Activated naive CD4-positive, alpha-beta T cell treated with anti-CD3 and anti-CD28 coated beads for 36 hours (primary cell): ENCODE results near the gene EXPH5. TPM values are rescaled to one million over a fixed set of nuclear protein-coding genes. Genes with fewer than 3 reads are reported as not detected.
"Not testable (repeated sequence)": the region's sequence is repeated elsewhere in the genome, so short reads cannot be mapped to it uniquely, and the experiment has no call there.

ENCODE experiments used
- CTCF ChIA-PET: fragments of 350-600 bp; sonication (Branson Sonifier 250); formaldehyde crosslinking; loops from one replicate; lab custom pipeline; 2021; ENCODE audit warnings: antibody characterized with exemption; lab: Charles Lee
- DNase-seq: peaks from one replicate; pipeline ENCODE4 v3.0.0-alpha.2; 2020
- H3K27ac Mint-ChIP-seq: one replicate; pipeline ENCODE4 v1.8.0; 2021; ENCODE audit warnings: mild to moderate bottlenecking, mixed read lengths
- H3K27me3 Mint-ChIP-seq: one replicate; pipeline ENCODE4 v1.8.0; 2021; ENCODE audit warnings: low read depth, mixed read lengths
- H3K36me3 Mint-ChIP-seq: one replicate; pipeline ENCODE4 v1.8.0; 2021; ENCODE audit warnings: low read depth, mixed read lengths
- H3K4me1 Mint-ChIP-seq: one replicate; pipeline ENCODE4 v1.8.0; 2021; ENCODE audit warnings: low read depth, mixed read lengths
- H3K4me3 Mint-ChIP-seq: one replicate; pipeline ENCODE4 v1.8.0; 2021; ENCODE audit warnings: mild to moderate bottlenecking, moderate library complexity, mixed read lengths
- H3K9me3 Mint-ChIP-seq: one replicate; pipeline ENCODE4 v1.8.0; 2021; ENCODE audit warnings: mixed read lengths
- intact Hi-C: fragments of 100-400 bp; cut with micrococcal nuclease; formaldehyde crosslinking; loops from one replicate; pipeline ENCODE4 v1.15.1; 2023
- total RNA-seq, 2 experiments: library from RNA; stranded (reverse); gene quantifications; one replicate each; pipeline ENCODE4 v1.2.3, GENCODE V29; 2021

The EXPH5 gene
- total RNA-seq, 2 experiments from 2014 or later, result 2.9 to 3.3 TPM

DNA sequence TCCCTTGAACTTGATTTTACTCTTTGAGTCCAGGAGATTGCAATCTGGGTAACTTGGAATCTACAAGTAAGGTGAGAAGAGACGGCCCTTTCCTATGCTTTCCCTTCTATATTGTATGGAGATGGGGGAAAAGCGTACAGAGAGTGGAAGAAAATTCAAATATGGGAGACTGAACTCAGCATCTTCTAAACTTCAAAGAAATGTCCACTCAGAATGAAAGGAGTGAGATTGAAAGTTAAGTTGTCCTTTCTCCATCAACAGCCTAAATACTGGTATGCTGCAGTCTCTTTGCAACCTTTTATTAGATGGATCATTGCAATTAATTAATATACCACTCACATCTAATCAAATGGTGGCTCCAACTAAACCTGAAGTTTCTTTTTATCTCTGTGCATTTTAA, 6.4 kb upstream of the EXPH5 start:
- no peak overlapping the region for H3K27ac Mint-ChIP-seq
- no peaks in the 10 kb centered on the region for H3K36me3 Mint-ChIP-seq

DNA sequence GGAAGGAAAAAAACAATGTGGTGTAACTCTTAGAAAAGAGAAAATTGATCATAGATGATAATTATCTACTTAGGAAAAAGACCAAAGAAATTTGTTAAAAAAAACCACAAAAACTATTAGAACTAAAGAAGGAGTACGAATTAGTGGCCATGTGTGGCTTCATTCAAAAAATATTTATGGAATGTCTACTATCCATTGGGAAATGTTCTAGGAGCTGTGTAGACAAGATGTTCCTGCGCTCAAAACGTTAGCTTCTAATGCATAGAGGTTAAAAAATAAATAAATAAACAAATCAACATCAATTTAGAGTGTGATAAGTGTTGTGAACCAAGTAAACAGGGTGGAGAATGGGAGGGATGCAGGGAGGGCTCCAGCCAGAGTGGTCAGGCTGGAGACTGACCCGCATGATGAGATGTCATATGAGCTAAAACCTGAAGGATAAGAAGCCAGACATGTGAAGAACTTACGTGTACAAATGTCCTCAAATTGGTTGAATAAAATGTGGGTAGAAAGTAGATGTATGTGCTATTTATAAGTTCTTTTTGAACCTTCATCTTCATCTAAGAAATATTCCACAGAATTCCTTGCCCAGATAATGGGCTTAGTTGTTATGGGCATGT, 4.3 kb upstream of the EXPH5 start:
- Mint-ChIP-seq H3K4me3 (no peak overlapping the region), H3K4me1 (peaks cover 6% of the 10 kb centered on the region), H3K27me3 (peaks cover under 1% of the 10 kb centered on the region), H3K36me3 (no peaks in the 10 kb centered on the region), H3K27ac (no peak overlapping the region), H3K9me3 (no peaks in the 10 kb centered on the region)
- DNase-seq, result no peak
- intact Hi-C loops, result no loop called here
- CTCF ChIA-PET, result no interaction called here

More for the DNA sequence above, 6.4 kb upstream of the EXPH5 start:
- Mint-ChIP-seq H3K4me1 (no peaks in the 10 kb centered on the region), H3K4me3 (no peak overlapping the region), H3K9me3 (no peaks in the 10 kb centered on the region), H3K27me3 (no peaks in the 10 kb centered on the region)
- CTCF ChIA-PET, result no interaction called here
- no peak for DNase-seq
- intact Hi-C loops, result no loop called here

DNA sequence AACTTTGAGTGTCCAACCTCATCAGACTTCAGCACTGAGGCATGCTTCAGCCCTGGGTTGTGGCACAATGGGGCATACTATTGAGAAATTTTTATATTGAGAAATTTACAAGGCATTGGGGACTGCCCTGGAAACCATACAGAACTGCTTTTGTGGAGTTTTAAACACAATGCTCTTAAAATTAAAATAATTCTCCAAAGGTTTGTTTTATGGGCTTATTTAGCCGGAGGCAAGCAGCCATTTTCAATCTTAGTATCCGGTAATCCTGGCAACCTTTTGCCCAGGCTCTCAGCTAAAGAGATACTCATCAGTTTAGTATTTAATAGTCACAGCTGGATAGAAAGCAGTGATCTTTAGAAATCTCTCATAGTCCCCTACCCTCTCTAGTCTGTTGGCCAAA, 3.1 kb upstream of the EXPH5 start:
- H3K9me3 Mint-ChIP-seq, result no peaks in the 10 kb centered on the region
- CTCF ChIA-PET, result interaction anchor here (0.6 kb wide), 1 partner anchor 11 kb away, joined by 3 read pairs; no protein-coding TSS in a partner anchor

DNA sequence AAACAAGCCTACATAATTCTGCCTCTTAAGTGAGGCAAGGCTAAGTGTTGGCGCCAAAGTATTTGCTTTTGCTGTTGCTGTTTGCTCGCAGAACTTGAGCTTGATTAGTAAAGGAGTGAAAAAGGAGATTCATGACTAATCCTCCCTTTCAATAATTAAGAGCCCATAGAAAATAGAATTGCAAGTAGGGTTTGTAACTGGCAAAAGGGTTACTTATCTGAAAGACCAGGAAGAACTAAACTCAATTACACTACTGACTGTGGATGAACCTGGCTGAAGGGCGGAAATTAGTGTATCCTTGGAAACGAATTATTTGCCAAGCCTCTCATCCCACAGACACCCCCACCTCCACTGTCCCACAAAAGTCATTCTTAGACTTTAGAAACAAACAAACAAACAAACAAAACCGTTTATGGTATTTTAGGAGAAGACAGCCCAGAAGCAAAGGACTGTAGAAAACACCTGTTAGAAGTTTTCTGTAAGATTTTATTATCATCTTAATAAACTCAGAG, 411 bp upstream of the EXPH5 start:
- H3K4me1 Mint-ChIP-seq, result peaks cover 13% of the 10 kb centered on the region
- no peak for DNase-seq
- CTCF ChIA-PET, result no interaction called here
- H3K27me3 Mint-ChIP-seq, result peaks cover 3% of the 10 kb centered on the region
- no peaks in the 10 kb centered on the region for H3K36me3 Mint-ChIP-seq
- no peaks in the 10 kb centered on the region for H3K9me3 Mint-ChIP-seq
- peak overlapping the region; percentile 54 for H3K27ac Mint-ChIP-seq
- intact Hi-C loops, result loop anchor here (1.0 to 5.0 kb wide), 11 partner anchors 22 to 585 kb away; partner anchors contain the start of genes ACAT1, C11orf65, CUL5 and NPAT
- H3K4me3 Mint-ChIP-seq, result peak overlapping the region; percentile 88

More for the DNA sequence above, 3.1 kb upstream of the EXPH5 start:
- Mint-ChIP-seq H3K36me3 (no peaks in the 10 kb centered on the region), H3K27me3 (peaks cover 3% of the 10 kb centered on the region), H3K4me3 (no peak overlapping the region), H3K4me1 (peaks cover 13% of the 10 kb centered on the region), H3K27ac (no peak overlapping the region)
- DNase-seq, result no peak
- intact Hi-C loops, result no loop called here

DNA sequence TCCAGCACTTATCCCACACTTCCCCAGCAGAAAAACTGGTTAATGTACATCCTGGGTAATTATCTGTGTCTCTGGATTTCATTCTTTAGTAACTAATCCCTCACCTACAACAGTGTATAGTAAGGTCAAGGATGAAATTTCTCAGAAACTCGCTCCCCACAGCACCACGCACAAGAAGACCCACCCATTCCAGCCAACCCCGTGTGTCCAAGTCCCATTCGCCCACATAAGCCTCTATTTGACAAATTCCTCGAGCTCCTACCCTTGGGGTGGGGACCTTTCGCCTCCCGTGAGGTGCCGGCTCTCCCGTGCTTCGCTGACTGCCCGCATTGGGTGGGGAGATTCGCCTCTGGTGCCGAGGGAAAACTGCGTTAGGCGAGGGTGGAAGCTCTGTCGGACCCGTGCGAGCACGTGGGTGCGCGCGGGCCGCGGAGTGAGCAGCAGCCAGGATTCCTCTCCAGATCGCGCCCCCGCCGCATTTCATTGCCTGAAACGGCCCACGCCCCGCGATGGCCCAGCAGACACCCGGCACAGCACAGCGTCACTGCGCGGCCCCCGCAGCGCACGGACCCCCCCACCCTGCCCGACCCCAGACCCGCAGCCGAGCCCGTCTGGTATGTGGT, 866 bp downstream of the EXPH5 start:
- CTCF ChIA-PET, result no interaction called here
- Mint-ChIP-seq H3K36me3 (no peaks in the 10 kb centered on the region), H3K4me1 (peaks cover 13% of the 10 kb centered on the region), H3K4me3 (peak overlapping the region; percentile 88), H3K9me3 (no peaks in the 10 kb centered on the region), H3K27me3 (peaks cover 3% of the 10 kb centered on the region), H3K27ac (no peak overlapping the region)
- DNase-seq, result peak; percentile 34
- intact Hi-C loops, result loop anchor here (1.0 to 5.0 kb wide), 11 partner anchors 20 to 584 kb away; partner anchors contain the start of genes ACAT1, C11orf65, CUL5 and NPAT

DNA sequence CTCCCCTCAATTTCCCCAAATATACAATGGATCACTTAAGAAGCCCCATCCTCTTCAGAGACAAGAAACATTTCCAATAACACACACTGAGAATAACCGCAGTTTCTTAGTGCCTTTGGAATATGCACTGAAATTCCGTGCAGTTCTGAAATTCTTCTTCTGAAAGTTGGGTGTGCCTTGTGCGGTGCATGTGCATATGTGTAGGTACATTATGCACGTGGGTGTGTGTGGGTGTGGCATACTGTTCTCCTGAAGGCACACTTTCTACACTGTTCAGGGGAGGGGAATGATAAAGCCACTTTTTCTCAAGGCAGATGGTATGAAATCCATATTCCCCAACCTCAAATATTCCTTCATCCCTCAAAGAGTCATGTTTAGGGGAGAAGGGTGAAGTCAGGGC, 1.7 kb downstream of the EXPH5 start:
- DNase-seq, result no peak
- H3K4me3 Mint-ChIP-seq, result no peak overlapping the region
- intact Hi-C loops, result loop anchor here (2.0 to 5.0 kb wide), 3 partner anchors 57 to 583 kb away; partner anchors contain the start of gene CUL5
- no peaks in the 10 kb centered on the region for H3K36me3 Mint-ChIP-seq
- H3K9me3 Mint-ChIP-seq, result no peaks in the 10 kb centered on the region
- H3K4me1 Mint-ChIP-seq, result peaks cover 13% of the 10 kb centered on the region
- CTCF ChIA-PET, result no interaction called here
- H3K27me3 Mint-ChIP-seq, result peaks cover 3% of the 10 kb centered on the region
- no peak overlapping the region for H3K27ac Mint-ChIP-seq

DNA sequence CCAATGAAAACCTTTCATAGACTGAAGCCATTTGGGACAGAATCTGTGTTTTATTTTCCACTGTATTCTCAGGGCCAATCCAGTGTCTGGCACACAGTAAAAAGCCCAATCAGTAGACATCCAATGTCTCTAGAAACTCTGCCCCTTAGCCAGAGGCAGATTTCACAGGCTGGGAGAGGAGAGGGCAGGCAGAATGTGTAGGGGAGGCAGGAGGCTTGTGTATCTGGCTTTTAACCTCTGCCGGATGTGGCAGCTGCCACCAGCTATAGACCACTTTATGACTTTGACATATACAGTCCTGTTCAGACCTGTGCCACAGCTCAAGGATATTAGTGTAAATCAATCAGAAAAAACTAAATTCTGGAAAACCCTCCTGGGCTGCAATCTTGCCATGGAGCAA, 4.4 kb downstream of the EXPH5 start:
- Mint-ChIP-seq H3K36me3 (no peaks in the 10 kb centered on the region), H3K27ac (no peak overlapping the region), H3K27me3 (peaks cover 3% of the 10 kb centered on the region), H3K4me1 (peaks cover 12% of the 10 kb centered on the region), H3K9me3 (no peaks in the 10 kb centered on the region), H3K4me3 (no peak overlapping the region)
- intact Hi-C loops, result no loop called here
- CTCF ChIA-PET, result interaction anchor here (0.8 to 1.1 kb wide), 3 partner anchors 17 to 58 kb away, joined by 3 to 4 read pairs (median 3); no protein-coding TSS in a partner anchor
- DNase-seq, result no peak

DNA sequence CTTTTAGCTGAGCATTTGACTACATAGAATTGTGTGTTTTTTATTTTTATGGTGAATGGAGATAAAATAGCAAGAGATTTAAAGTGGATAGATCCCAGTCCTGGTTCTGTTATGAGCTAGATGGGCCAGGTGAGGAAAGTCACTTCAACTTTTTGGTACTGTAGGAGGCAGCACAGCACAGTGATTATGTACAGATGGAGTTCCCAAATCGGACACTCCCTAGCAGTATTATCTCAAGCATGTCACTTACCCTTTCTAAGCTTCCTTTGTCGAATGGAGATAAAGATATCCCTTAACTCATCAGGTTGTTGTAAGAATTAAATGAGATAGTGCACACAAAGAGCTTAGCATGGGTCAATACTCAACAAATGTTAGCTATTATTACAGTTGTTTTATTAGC, 5.3 kb downstream of the EXPH5 start:
- Mint-ChIP-seq H3K27ac (no peak overlapping the region), H3K9me3 (no peaks in the 10 kb centered on the region), H3K4me1 (peaks cover 6% of the 10 kb centered on the region), H3K4me3 (no peak overlapping the region), H3K27me3 (peaks cover 3% of the 10 kb centered on the region), H3K36me3 (no peaks in the 10 kb centered on the region)
- intact Hi-C loops, result no loop called here
- CTCF ChIA-PET, result interaction anchor here (0.8 to 1.1 kb wide), 2 partner anchors 16 to 59 kb away, joined by 3 to 4 read pairs; no protein-coding TSS in a partner anchor
- no peak for DNase-seq

DNA sequence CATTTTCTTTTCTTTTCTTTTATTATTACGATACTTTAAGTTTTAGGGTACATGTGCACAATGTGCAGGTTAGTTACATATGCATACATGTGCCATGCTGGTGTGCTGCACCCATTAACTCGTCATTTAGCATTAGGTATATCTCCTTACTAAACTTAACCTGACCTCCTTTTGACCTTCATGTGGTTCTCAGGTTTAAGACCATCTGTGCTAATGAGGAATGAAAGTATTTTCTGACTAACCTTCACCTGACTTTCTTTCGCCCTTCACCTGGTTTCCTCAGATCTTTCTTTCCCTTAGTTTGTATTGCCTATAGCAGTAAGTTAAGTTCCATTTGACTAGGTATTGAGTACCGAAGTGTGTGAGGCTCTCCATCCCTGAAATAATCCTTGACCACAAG, 6.5 kb downstream of the EXPH5 start:
- CTCF ChIA-PET, result no interaction called here
- no peak for DNase-seq
- H3K9me3 Mint-ChIP-seq, result no peaks in the 10 kb centered on the region
- intact Hi-C loops, result no loop called here
- no peak overlapping the region for H3K27ac Mint-ChIP-seq
- H3K4me1 Mint-ChIP-seq, result no peaks in the 10 kb centered on the region
- H3K27me3 Mint-ChIP-seq, result no peaks in the 10 kb centered on the region
- H3K4me3 Mint-ChIP-seq, result no peak overlapping the region
- no peaks in the 10 kb centered on the region for H3K36me3 Mint-ChIP-seq

DNA sequence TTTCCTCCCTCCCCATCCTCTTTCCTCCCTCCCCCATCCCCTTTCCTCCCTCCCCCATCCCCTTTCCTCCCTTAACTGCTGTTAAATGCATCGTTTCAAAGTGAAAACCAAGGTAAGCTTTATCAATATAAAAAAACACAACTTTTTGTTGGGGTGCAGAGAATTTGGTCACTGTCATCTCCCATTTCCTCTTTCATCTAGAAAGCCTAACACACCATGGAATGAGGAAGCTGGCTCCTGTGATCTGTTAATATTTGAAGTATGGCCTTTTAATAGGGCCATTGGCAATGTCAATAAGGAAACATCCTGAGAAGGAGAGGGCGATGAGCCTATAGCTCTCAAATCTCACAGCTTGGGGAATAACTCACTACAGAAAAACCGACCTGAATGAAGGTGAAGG, 7.0 kb downstream of the EXPH5 start:
- no peak for DNase-seq
- no peak overlapping the region for H3K27ac Mint-ChIP-seq
- no peak overlapping the region for H3K4me3 Mint-ChIP-seq
- no peaks in the 10 kb centered on the region for H3K4me1 Mint-ChIP-seq
- CTCF ChIA-PET, result no interaction called here
- intact Hi-C loops, result no loop called here
- H3K27me3 Mint-ChIP-seq, result no peaks in the 10 kb centered on the region
- H3K9me3 Mint-ChIP-seq, result no peaks in the 10 kb centered on the region
- H3K36me3 Mint-ChIP-seq, result no peaks in the 10 kb centered on the region

DNA sequence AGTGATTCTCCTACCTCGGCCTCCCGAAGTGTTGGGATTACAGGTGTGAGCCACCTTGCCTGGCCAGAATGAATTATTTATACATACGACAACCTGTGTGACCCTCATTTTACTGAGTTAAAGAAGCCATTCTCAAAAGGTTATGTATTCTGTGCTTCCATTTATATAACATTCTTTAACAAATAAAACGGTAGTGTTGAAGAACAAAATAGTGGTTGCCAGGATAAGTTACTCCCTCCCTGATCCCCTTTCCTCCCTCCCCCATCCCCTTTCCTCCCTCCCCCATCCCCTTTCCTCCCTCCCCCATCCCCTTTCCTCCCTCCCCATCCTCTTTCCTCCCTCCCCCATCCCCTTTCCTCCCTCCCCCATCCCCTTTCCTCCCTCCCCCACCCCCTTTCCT, 7.4 kb downstream of the EXPH5 start:
- CTCF ChIA-PET, DNase-seq, H3K4me1 Mint-ChIP-seq, intact Hi-C loops, H3K4me3 Mint-ChIP-seq, H3K27me3 Mint-ChIP-seq, H3K27ac Mint-ChIP-seq, H3K9me3 Mint-ChIP-seq, H3K36me3 Mint-ChIP-seq: not testable (repeated sequence)

DNA sequence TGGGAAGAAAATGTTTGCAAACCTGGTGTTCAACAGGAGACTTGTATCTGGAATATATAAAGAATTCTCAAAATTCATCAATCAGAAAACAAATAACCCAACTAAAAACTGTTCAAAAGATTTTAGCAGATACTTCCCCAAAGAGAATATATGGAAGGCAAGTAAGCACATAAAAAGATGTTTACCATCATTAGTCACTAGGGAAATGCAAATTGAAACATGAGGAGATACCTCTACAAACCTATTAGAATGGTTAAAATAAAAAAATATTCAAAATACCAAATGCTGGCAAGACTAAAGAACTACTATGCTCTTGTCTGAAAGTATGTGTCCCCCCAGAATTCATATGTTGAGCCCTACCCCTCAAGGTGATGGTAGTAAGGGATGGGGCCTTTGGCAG, 8.6 kb downstream of the EXPH5 start:
- no peak for DNase-seq
- intact Hi-C loops, result no loop called here
- Mint-ChIP-seq H3K27me3 (no peaks in the 10 kb centered on the region), H3K27ac (no peak overlapping the region), H3K4me1 (no peaks in the 10 kb centered on the region), H3K4me3 (no peak overlapping the region), H3K9me3 (no peaks in the 10 kb centered on the region), H3K36me3 (no peaks in the 10 kb centered on the region)
- CTCF ChIA-PET, result no interaction called here
